Stimulated activated CD8-positive, alpha-beta memory T cell treated with anti-CD3 and anti-CD28 coated beads, Interleukin-2, amount 100 ng/mL, for 1 hour (primary cell): ENCODE measurements around the gene KIF5C.

Experiments
- DNase-seq, 2 donors: peaks; one replicate each; pipeline ENCODE4 v3.0.0-alpha.2; 2020; ENCODE audit warnings: low read depth in 2 of 2

KIF5C gene

GRCh38 chr2:148887350-148888002 lies 12.4 kb downstream of the KIF5C start:
- no peak for DNase-seq

GRCh38 chr2:148888003-148888501 lies 13.0 kb downstream of the KIF5C start:
- DNase-seq: no peak

GRCh38 chr2:148888986-148889385 lies 14.0 kb downstream of the KIF5C start:
- DNase-seq: no peak

GRCh38 chr2:148893906-148894305 lies 18.9 kb downstream of the KIF5C start:
- DNase-seq: no peak

GRCh38 chr2:148896136-148896535 lies 21.1 kb downstream of the KIF5C start:
- no peak for DNase-seq

GRCh38 chr2:148899638-148900318 lies 24.8 kb downstream of the KIF5C start:
- no peak for DNase-seq

GRCh38 chr2:148900350-148900837 lies 25.4 kb downstream of the KIF5C start:
- DNase-seq: no peak

GRCh38 chr2:148901142-148901541 lies 26.1 kb downstream of the KIF5C start:
- DNase-seq: no peak

GRCh38 chr2:148902798-148903197 lies 27.8 kb downstream of the KIF5C start:
- no peak for DNase-seq

GRCh38 chr2:148903294-148903693 lies 28.3 kb downstream of the KIF5C start:
- no peak for DNase-seq

GRCh38 chr2:148903979-148904378 lies 29.0 kb downstream of the KIF5C start:
- DNase-seq: no peak

- DNase-seq: no peak
These were observed 31.1 kb downstream of the KIF5C start for GRCh38 chr2:148906124-148906523.

GRCh38 chr2:148907085-148907785 lies 32.2 kb downstream of the KIF5C start:
- no peak for DNase-seq

- DNase-seq: no peak
These were observed 34.1 kb downstream of the KIF5C start for GRCh38 chr2:148909114-148909513.

- DNase-seq: no peak
These were observed 38.0 kb downstream of the KIF5C start for GRCh38 chr2:148913061-148913460.

GRCh38 chr2:148913492-148913891 lies 38.5 kb downstream of the KIF5C start:
- no peak for DNase-seq

GRCh38 chr2:148914463-148914862 lies 39.4 kb downstream of the KIF5C start:
- DNase-seq: no peak

- DNase-seq: no peak
These were observed 42.4 kb downstream of the KIF5C start for GRCh38 chr2:148917431-148917830.

- DNase-seq: no peak
These were observed 43.5 kb downstream of the KIF5C start for GRCh38 chr2:148918554-148918953.

- DNase-seq: no peak
These were observed 45.5 kb downstream of the KIF5C start for GRCh38 chr2:148920559-148920958.

GRCh38 chr2:148922062-148922461 lies 47.0 kb downstream of the KIF5C start:
- DNase-seq: no peak

GRCh38 chr2:148922776-148923475 lies 47.9 kb downstream of the KIF5C start:
- DNase-seq: no peak
